Uterus (tissue), 2 donors: ENCODE data around the gene ATAD5.

ENCODE experiments used
- POLR2A ChIP-seq, 2 donors: fragments of 450-650 bp; IDR thresholded peaks; one replicate each; pipeline ENCODE4 v1.6.1; 2016; ENCODE audit warnings: antibody characterized with exemption in 2 of 2, mild to moderate bottlenecking in 1 of 2, moderate library complexity in 1 of 2
- TF ChIP-seq, protein P1 (sequence below), 4 experiments: fragments of 200-600 bp in 2 of 4; fragments of 450-650 bp in 2 of 4; sonication (generic) in 2 of 4; IDR thresholded peaks; one replicate each; pipeline ENCODE4 v1.5.1; 2016 to 2019; ENCODE audit warnings: antibody characterized with exemption in 4 of 4, mild to moderate bottlenecking in 2 of 4, moderate library complexity in 1 of 4

GRCh38 chr17:30812218-30813177 lies 19.3 kb upstream of the ATAD5 start:
- TF ChIP-seq, protein P1, sequence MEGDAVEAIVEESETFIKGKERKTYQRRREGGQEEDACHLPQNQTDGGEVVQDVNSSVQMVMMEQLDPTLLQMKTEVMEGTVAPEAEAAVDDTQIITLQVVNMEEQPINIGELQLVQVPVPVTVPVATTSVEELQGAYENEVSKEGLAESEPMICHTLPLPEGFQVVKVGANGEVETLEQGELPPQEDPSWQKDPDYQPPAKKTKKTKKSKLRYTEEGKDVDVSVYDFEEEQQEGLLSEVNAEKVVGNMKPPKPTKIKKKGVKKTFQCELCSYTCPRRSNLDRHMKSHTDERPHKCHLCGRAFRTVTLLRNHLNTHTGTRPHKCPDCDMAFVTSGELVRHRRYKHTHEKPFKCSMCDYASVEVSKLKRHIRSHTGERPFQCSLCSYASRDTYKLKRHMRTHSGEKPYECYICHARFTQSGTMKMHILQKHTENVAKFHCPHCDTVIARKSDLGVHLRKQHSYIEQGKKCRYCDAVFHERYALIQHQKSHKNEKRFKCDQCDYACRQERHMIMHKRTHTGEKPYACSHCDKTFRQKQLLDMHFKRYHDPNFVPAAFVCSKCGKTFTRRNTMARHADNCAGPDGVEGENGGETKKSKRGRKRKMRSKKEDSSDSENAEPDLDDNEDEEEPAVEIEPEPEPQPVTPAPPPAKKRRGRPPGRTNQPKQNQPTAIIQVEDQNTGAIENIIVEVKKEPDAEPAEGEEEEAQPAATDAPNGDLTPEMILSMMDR (IDR thresholded peaks at IDR 0.05) = no peak
- TF ChIP-seq POLR2A (IDR thresholded peaks at IDR 0.05) = no peak
